IMR-90 (cell line): Measurements from ENCODE around the gene CGN. TPM values are rescaled to one million over a fixed set of nuclear protein-coding genes. Genes with fewer than 3 reads are reported as not detected.
A peak's percentile ranks its signal among the peaks of the same experiment; 100 is the strongest.

Experiments
- ATAC-seq: fragments of 200-7000 bp; cut with Tn5 transposase; 2 replicates; pipeline ENCODE4 v1.9.1; 2020; ENCODE audit warnings: low read depth, mild to moderate bottlenecking, moderate library complexity
- BruUV-seq: library from RNA; stranded (reverse); fragments of 400-500 nt; replicated peaks from 2 replicates; lab custom pipeline; 2021; lab: Mats Ljungman, UMichigan
- CTCF ChIA-PET: fragments of 300-600 bp; formaldehyde crosslinking; extraction: SDS; loops from one replicate; lab custom pipeline; 2021; ENCODE audit warnings: antibody characterized with exemption; lab: Yijun Ruan, JAX
- POLR2A ChIA-PET: fragments of 300-600 bp; sonication (Branson Sonifier 250); formaldehyde crosslinking; loops from one replicate; lab custom pipeline; 2022; ENCODE audit warnings: antibody characterized with exemption; ENCODE audit not compliant: unreplicated experiment; lab: Charles Lee
- DNase-seq: peaks from one replicate; pipeline ENCODE4 v3.0.0; 2013
- H2AFZ ChIP-seq: replicated peaks from 2 replicates; pipeline ENCODE3; 2013; ENCODE audit warnings: low read length, mild to moderate bottlenecking; ENCODE audit not compliant: poor library complexity
- H2AK5ac ChIP-seq: 2 replicates; pipeline ENCODE4 v1.6.1; 2013; ENCODE audit warnings: low read depth, low read length, inconsistent platforms
- H2AK9ac ChIP-seq: replicated peaks from 2 replicates; pipeline ENCODE3; 2013; ENCODE audit warnings: mild to moderate bottlenecking, low read depth, low read length, moderate library complexity; ENCODE audit not compliant: poor library complexity
- H2BK120ac ChIP-seq: 2 replicates; pipeline ENCODE4 v1.6.1; 2013; ENCODE audit warnings: low read depth, low read length, inconsistent platforms
- H2BK15ac ChIP-seq: 3 replicates; pipeline ENCODE4 v1.6.1; 2013; ENCODE audit warnings: low read depth, low read length, inconsistent platforms
- H2BK20ac ChIP-seq: 2 replicates; pipeline ENCODE4 v1.6.1; 2013; ENCODE audit warnings: low read depth, mild to moderate bottlenecking, inconsistent platforms, low read length, moderate library complexity
- H2BK5ac ChIP-seq: 2 replicates; pipeline ENCODE4 v1.6.1; 2013; ENCODE audit warnings: mild to moderate bottlenecking, low read depth, low read length, inconsistent platforms; ENCODE audit not compliant: poor library complexity, severe bottlenecking
- H3K14ac ChIP-seq: replicated peaks from 2 replicates; pipeline ENCODE4 v1.6.1; 2013; ENCODE audit warnings: low read depth, low read length, inconsistent platforms
- H3K18ac ChIP-seq: 2 replicates; pipeline ENCODE4 v1.6.1; 2013; ENCODE audit warnings: low read depth, low read length, control low read depth
- H3K23ac ChIP-seq: 2 replicates; pipeline ENCODE4 v1.6.1; 2013; ENCODE audit warnings: low read depth, low read length, inconsistent platforms
- H3K27ac ChIP-seq: 2 replicates; pipeline ENCODE4 v1.5.1; 2013; ENCODE audit warnings: mild to moderate bottlenecking, control low read depth, low read length; ENCODE audit not compliant: insufficient read depth
- H3K27me3 ChIP-seq: 2 replicates; pipeline ENCODE4 v1.6.1; 2013; ENCODE audit warnings: low read length; ENCODE audit not compliant: control insufficient read depth, insufficient read depth
- H3K36me3 ChIP-seq: 2 replicates; pipeline ENCODE4 v1.6.1; 2013; ENCODE audit warnings: low read length, mixed read lengths; ENCODE audit not compliant: control insufficient read depth, insufficient read depth
- H3K4ac ChIP-seq: 2 replicates; pipeline ENCODE4 v1.6.1; 2013; ENCODE audit warnings: low read depth, low read length, inconsistent platforms
- H3K4me1 ChIP-seq: 2 replicates; pipeline ENCODE4 v1.6.1; 2013; ENCODE audit warnings: low read length, mixed read lengths; ENCODE audit not compliant: control insufficient read depth, insufficient read depth
- H3K4me2 ChIP-seq: 2 replicates; pipeline ENCODE4 v1.6.1; 2013; ENCODE audit warnings: low read depth, mild to moderate bottlenecking, control low read depth, low read length, moderate library complexity
- H3K4me3 ChIP-seq: 2 replicates; pipeline ENCODE4 v1.5.1; 2013; ENCODE audit warnings: low read depth, mild to moderate bottlenecking, control low read depth, low read length, moderate library complexity; ENCODE audit not compliant: insufficient read depth
- H3K56ac ChIP-seq: 2 replicates; pipeline ENCODE4 v1.6.1; 2013; ENCODE audit warnings: low read length, inconsistent platforms; ENCODE audit not compliant: insufficient read depth; ENCODE audit errors: extremely low read depth
- H3K79me1 ChIP-seq, 2 experiments: 2 replicates each; pipeline ENCODE4 v1.6.1; 2013; ENCODE audit warnings: low read length in 2 of 2, inconsistent platforms in 1 of 2, low read depth in 1 of 2
- H3K9ac ChIP-seq: 2 replicates; pipeline ENCODE4 v1.6.1; 2013; ENCODE audit warnings: low read depth, low read length, control low read depth
- H3K9me1 ChIP-seq: 2 replicates; pipeline ENCODE4 v1.6.1; 2013; ENCODE audit warnings: low read length, inconsistent platforms; ENCODE audit not compliant: insufficient read depth
- H3K9me3 ChIP-seq: 2 replicates; pipeline ENCODE4 v1.6.1; 2013; ENCODE audit warnings: low read length; ENCODE audit not compliant: control insufficient read depth, insufficient read depth
- H4K20me1 ChIP-seq: 2 replicates; pipeline ENCODE4 v1.6.1; 2013; ENCODE audit warnings: low read length, inconsistent platforms; ENCODE audit not compliant: insufficient read depth
- H4K5ac ChIP-seq: 2 replicates; pipeline ENCODE4 v1.6.1; 2013; ENCODE audit warnings: mild to moderate bottlenecking, low read depth, low read length, control low read depth
- H4K8ac ChIP-seq, 2 experiments: 2 replicates each; pipeline ENCODE4 v1.6.1; 2013; ENCODE audit warnings: low read depth in 2 of 2, low read length in 2 of 2, control low read depth in 1 of 2, inconsistent platforms in 1 of 2
- H4K91ac ChIP-seq: 2 replicates; pipeline ENCODE4 v1.6.1; 2013; ENCODE audit warnings: low read depth, low read length, inconsistent platforms; ENCODE audit not compliant: insufficient read depth
- BHLHE40 ChIP-seq: fragments of 150-350 bp; IDR thresholded peaks from 2 replicates; pipeline ENCODE4 v1.6.1; 2016; ENCODE audit warnings: mild to moderate bottlenecking, low read depth, low read length
- CEBPB ChIP-seq: IDR thresholded peaks from 2 replicates; pipeline ENCODE4 v1.6.1; 2012; ENCODE audit warnings: low read depth, low read length, improper control_type of control experiment
- CHD1 ChIP-seq: IDR thresholded peaks from 2 replicates; pipeline ENCODE4 v1.6.1; 2012; ENCODE audit warnings: low read depth, low read length, improper control_type of control experiment
- FOS ChIP-seq: fragments of 150-350 bp; IDR thresholded peaks from 2 replicates; pipeline ENCODE4 v1.6.1; 2016; ENCODE audit warnings: low read depth, low read length
- MAFK ChIP-seq: IDR thresholded peaks from 2 replicates; pipeline ENCODE4 v1.6.1; 2012; ENCODE audit warnings: low read depth, low read length, improper control_type of control experiment
- MAZ ChIP-seq: IDR thresholded peaks from 2 replicates; pipeline ENCODE4 v1.6.1; 2012; ENCODE audit warnings: low read depth, mild to moderate bottlenecking, low read length, improper control_type of control experiment, moderate library complexity, borderline replicate concordance
- MXI1 ChIP-seq: IDR thresholded peaks from 2 replicates; pipeline ENCODE4 v1.6.1; 2012; ENCODE audit warnings: low read depth, mild to moderate bottlenecking, low read length, moderate library complexity, borderline replicate concordance
- POLR2A ChIP-seq: IDR thresholded peaks from 2 replicates; pipeline ENCODE4 v1.6.1; 2012; ENCODE audit warnings: mild to moderate bottlenecking, low read depth, low read length
- RAD21 ChIP-seq: IDR thresholded peaks from 2 replicates; pipeline ENCODE4 v1.6.1; 2012; ENCODE audit warnings: low read length, improper control_type of control experiment
- RFX5 ChIP-seq: IDR thresholded peaks from 2 replicates; pipeline ENCODE4 v1.8.0; 2012; ENCODE audit warnings: low read depth, mild to moderate bottlenecking, low read length, moderate library complexity
- SMC3 ChIP-seq: fragments of 150-350 bp; IDR thresholded peaks from 2 replicates; pipeline ENCODE4 v1.6.1; 2016; ENCODE audit warnings: low read depth, mild to moderate bottlenecking, antibody characterized with exemption, low read length, moderate library complexity
- WGBS, 2 experiments: methylation state at CpG; one replicate each; pipeline versions ENCODE4 v1.1.5 to v1.1.7; 2013; ENCODE audit warnings: missing lambda C conversion rate in 2 of 2; ENCODE audit not compliant: insufficient read length in 1 of 2; ENCODE audit errors: extremely low coverage in 2 of 2; 5-methylcytosine and 5-hydroxymethylcytosine counted together
- dilution Hi-C: fragments of 300-500 bp; cut with HindIII; formaldehyde crosslinking; loops from one replicate; pipeline ENCODE4 v1.14.3; 2018; ENCODE audit warnings: low sequenced_read_pairs; ENCODE audit not compliant: unreplicated experiment
- in situ Hi-C: fragments of 300-500 bp; cut with MboI; formaldehyde crosslinking; loops from 3 replicates; pipeline ENCODE4 v1.14.3; 2019; ENCODE audit warnings: low sequenced_read_pairs, inconsistent platforms, mixed read lengths
- intact Hi-C: fragments of 100-400 bp; cut with micrococcal nuclease; formaldehyde crosslinking; loops from 2 replicates; pipeline ENCODE4 v1.10.0; 2022
- polyA plus RNA-seq, 3 experiments: library from polyadenylated mRNA; depleted of rRNA; stranded (reverse); fragments of >200 nt; gene quantifications; 2 replicates each; pipeline ENCODE4 v1.2.3, GENCODE V29; 2012; ENCODE audit warnings: low replicate concordance in 1 of 3
- total RNA-seq: library from RNA; depleted of rRNA; stranded (reverse); fragments of >200 nt; gene quantifications from 2 replicates; pipeline ENCODE4 v1.2.3, GENCODE V29; 2012
- TF ChIP-seq, protein P1 (sequence below): conservative IDR thresholded peaks from 2 replicates; pipeline ENCODE4 v1.5.1; 2012; ENCODE audit warnings: mild to moderate bottlenecking, low read depth, low read length, improper control_type of control experiment
- TF ChIP-seq, protein P2 (sequence below): fragments of 150-350 bp; IDR thresholded peaks from 2 replicates; pipeline ENCODE4 v1.6.1; 2017; ENCODE audit warnings: mild to moderate bottlenecking, antibody characterized with exemption, low read length, low read depth
- TF ChIP-seq, protein P3 (sequence below): fragments of 150-350 bp; IDR thresholded peaks from 2 replicates; pipeline ENCODE4 v1.6.1; 2016; ENCODE audit warnings: low read depth, mild to moderate bottlenecking, low read length, moderate library complexity, borderline replicate concordance

Gene CGN
- total and polyA plus RNA-seq, 2 of the 4 experiments (the other 2 are of a cell fraction): 0.34 to 0.36 TPM

DNA sequence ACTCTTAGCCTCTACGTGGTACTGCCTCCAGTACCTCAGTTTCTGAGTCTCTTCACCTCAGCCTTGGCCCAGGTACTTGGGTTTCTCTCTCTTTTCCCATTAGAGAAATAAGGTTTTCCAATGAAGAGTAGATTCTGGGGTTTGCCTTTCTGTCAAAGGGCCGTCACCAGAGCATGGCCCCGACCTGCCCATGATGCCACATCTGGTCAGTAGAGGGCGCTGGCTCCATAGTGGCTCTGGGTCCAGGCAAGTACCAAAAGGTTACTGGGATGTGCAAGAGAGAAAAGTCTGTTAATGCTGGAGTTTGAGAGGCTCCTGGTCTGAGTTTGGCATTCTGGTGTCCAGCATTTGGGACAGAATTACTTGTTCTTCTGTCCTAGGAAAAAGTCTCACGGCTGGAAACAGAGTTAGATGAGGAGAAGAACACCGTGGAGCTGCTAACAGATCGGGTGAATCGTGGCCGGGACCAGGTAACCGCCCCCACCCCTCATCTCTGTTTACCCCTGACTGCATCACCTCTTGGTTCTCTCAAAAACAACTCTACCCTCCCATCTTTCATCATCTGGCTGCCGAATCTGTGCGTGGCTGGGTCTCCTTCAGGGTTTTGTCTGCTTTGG is 23.6 kb downstream of the CGN start:
- Histone ChIP-seq H3K56ac (no peak overlapping the region), H3K79me1 (peaks cover 0 to 10% of the 10 kb centered on the region in 2 experiments; a peak in 1 of 4 replicates), H2BK120ac (no peak overlapping the region; the same call in 1 of the 2 replicates), H3K18ac (no peak overlapping the region), H3K27ac (no peak overlapping the region), H2BK5ac (no peak overlapping the region), H4K8ac (no peak overlapping the region; a peak in 1 of 4 replicates), H3K27me3 (no peaks in the 10 kb centered on the region), H2AK9ac (no peak overlapping the region), H3K4me2 (no peak overlapping the region), H3K14ac (0 out of 2 replicates have a peak overlapping the region, but pooled peaks have one; percentile 35), H3K36me3 (no peaks in the 10 kb centered on the region), H3K9ac (no peak overlapping the region), H3K4me1 (peaks cover 21% of the 10 kb centered on the region), H2AFZ (peak overlapping the region; percentile 64), H4K5ac (no peak overlapping the region), H3K4me3 (no peak overlapping the region), H3K23ac (no peak overlapping the region), H4K20me1 (peaks cover 4% of the 10 kb centered on the region; the same call in 1 of the 2 replicates), H4K91ac (0 out of 2 replicates have a peak overlapping the region, but pooled peaks have one; percentile 4), H3K4ac (no peak overlapping the region; the same call in 1 of the 2 replicates), H2BK20ac (no peak overlapping the region; the same call in 1 of the 2 replicates), H2AK5ac (0 out of 2 replicates have a peak overlapping the region, but pooled peaks have one; percentile 5), H3K9me1 (peaks cover 20% of the 10 kb centered on the region), H3K9me3 (no peaks in the 10 kb centered on the region), H2BK15ac (no peak overlapping the region)
- WGBS, 2 experiments: 27% methylated on average over 3 of the region's 12 CpGs; no CpG with 5 or more reads in 1 of the 2 experiments
- BruUV-seq: no TSS peak
- in situ Hi-C loops (loop anchor here (10.0 kb wide), 1 partner anchor 200 kb away; no protein-coding TSS in a partner anchor), intact Hi-C loops (loop anchor here (1.0 kb wide), 1 partner anchor 201 kb away; no protein-coding TSS in a partner anchor), dilution Hi-C loops (no loop called here)
- ATAC-seq (peak; percentile 71), DNase-seq (peak; percentile 67)
- ChIA-PET POLR2A (no interaction called here), CTCF (interaction anchor here (0.6 to 1.1 kb wide), 2 partner anchors 95 to 134 kb away, joined by 3 read pairs; no protein-coding TSS in a partner anchor)
- TF ChIP-seq MAFK: no peak
- no peak for TF ChIP-seq MAZ
- TF ChIP-seq, protein P1, sequence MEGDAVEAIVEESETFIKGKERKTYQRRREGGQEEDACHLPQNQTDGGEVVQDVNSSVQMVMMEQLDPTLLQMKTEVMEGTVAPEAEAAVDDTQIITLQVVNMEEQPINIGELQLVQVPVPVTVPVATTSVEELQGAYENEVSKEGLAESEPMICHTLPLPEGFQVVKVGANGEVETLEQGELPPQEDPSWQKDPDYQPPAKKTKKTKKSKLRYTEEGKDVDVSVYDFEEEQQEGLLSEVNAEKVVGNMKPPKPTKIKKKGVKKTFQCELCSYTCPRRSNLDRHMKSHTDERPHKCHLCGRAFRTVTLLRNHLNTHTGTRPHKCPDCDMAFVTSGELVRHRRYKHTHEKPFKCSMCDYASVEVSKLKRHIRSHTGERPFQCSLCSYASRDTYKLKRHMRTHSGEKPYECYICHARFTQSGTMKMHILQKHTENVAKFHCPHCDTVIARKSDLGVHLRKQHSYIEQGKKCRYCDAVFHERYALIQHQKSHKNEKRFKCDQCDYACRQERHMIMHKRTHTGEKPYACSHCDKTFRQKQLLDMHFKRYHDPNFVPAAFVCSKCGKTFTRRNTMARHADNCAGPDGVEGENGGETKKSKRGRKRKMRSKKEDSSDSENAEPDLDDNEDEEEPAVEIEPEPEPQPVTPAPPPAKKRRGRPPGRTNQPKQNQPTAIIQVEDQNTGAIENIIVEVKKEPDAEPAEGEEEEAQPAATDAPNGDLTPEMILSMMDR: peak; percentile 92
- TF ChIP-seq RFX5: no peak
- no peak for TF ChIP-seq MXI1
- TF ChIP-seq SMC3: peak; percentile 88
- TF ChIP-seq CEBPB: peak; percentile 1; the same call in 1 of the 2 replicates
- TF ChIP-seq, protein P2, sequence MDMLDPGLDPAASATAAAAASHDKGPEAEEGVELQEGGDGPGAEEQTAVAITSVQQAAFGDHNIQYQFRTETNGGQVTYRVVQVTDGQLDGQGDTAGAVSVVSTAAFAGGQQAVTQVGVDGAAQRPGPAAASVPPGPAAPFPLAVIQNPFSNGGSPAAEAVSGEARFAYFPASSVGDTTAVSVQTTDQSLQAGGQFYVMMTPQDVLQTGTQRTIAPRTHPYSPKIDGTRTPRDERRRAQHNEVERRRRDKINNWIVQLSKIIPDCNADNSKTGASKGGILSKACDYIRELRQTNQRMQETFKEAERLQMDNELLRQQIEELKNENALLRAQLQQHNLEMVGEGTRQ: no peak
- no peak for TF ChIP-seq BHLHE40
- TF ChIP-seq, protein P3, sequence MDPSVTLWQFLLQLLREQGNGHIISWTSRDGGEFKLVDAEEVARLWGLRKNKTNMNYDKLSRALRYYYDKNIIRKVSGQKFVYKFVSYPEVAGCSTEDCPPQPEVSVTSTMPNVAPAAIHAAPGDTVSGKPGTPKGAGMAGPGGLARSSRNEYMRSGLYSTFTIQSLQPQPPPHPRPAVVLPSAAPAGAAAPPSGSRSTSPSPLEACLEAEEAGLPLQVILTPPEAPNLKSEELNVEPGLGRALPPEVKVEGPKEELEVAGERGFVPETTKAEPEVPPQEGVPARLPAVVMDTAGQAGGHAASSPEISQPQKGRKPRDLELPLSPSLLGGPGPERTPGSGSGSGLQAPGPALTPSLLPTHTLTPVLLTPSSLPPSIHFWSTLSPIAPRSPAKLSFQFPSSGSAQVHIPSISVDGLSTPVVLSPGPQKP: no peak
- TF ChIP-seq CHD1: no peak
- TF ChIP-seq RAD21: peak; percentile 88
- TF ChIP-seq POLR2A: peak; percentile 44; the same call in 1 of the 2 replicates
- no peak for TF ChIP-seq FOS
